Measurements from ENCODE around the gene CAMSAP2. TPM values are rescaled to one million over a fixed set of nuclear protein-coding genes. Genes with fewer than 3 reads are reported as not detected.

The CAMSAP2 gene
- total and polyA plus RNA-seq, 2 of the 4 experiments (the other 2 are of a cell fraction), result 8.3 to 29.4 TPM

DNA sequence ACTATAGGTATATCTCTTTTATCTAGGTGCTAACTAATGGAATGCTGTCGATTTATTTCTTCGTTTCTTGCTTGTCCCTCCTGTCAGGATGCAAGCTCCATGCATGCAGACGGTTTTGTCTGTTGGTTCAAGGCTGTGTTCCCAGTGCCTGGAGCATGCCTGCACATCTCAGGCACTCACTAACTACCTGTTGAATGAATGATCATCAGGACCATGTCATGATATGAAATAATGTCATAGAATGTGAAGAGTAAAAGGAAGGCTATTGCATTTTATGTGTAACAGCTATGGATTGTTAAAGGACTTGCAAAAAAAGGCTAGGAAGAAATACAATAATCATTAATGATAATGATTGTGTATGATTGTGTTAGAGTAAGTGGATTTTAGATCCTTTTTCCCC is 138.3 kb downstream of the CAMSAP2 start:
- H2AK9ac ChIP-seq (replicated peaks; ENCODE audit: low read depth, low read length, poor library complexity), result no peak overlapping the region
- no peak for TF ChIP-seq RAD21 (IDR thresholded peaks at IDR 0.05; ENCODE audit: low read length)
- TF ChIP-seq, protein P1, sequence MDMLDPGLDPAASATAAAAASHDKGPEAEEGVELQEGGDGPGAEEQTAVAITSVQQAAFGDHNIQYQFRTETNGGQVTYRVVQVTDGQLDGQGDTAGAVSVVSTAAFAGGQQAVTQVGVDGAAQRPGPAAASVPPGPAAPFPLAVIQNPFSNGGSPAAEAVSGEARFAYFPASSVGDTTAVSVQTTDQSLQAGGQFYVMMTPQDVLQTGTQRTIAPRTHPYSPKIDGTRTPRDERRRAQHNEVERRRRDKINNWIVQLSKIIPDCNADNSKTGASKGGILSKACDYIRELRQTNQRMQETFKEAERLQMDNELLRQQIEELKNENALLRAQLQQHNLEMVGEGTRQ (IDR thresholded peaks at IDR 0.05; ENCODE audit: low read depth, low read length), result no peak
- TF ChIP-seq FOS (IDR thresholded peaks at IDR 0.05; ENCODE audit: low read depth, low read length), result no peak
- no peak for TF ChIP-seq MAFK (IDR thresholded peaks at IDR 0.05; ENCODE audit: low read depth, low read length)
- TF ChIP-seq, protein P2, sequence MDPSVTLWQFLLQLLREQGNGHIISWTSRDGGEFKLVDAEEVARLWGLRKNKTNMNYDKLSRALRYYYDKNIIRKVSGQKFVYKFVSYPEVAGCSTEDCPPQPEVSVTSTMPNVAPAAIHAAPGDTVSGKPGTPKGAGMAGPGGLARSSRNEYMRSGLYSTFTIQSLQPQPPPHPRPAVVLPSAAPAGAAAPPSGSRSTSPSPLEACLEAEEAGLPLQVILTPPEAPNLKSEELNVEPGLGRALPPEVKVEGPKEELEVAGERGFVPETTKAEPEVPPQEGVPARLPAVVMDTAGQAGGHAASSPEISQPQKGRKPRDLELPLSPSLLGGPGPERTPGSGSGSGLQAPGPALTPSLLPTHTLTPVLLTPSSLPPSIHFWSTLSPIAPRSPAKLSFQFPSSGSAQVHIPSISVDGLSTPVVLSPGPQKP (IDR thresholded peaks at IDR 0.05; ENCODE audit: borderline replicate concordance, low read depth, low read length), result no peak
- no peak for TF ChIP-seq SMC3 (IDR thresholded peaks at IDR 0.05; ENCODE audit: low read depth, low read length)
- TF ChIP-seq CHD1 (IDR thresholded peaks at IDR 0.05; ENCODE audit: low read depth, low read length), result no peak
- TF ChIP-seq RCOR1 (IDR thresholded peaks at IDR 0.05; ENCODE audit: insufficient replicate concordance, low read length), result no peak
- no peak for TF ChIP-seq CEBPB (IDR thresholded peaks at IDR 0.05; ENCODE audit: low read depth, low read length)
- no peak for TF ChIP-seq POLR2A (IDR thresholded peaks at IDR 0.05; ENCODE audit: low read depth, low read length)
- ChIA-PET CTCF (interaction anchor here (0.6 to 0.7 kb wide), 3 partner anchors 12 to 202 kb away, joined by 3 read pairs; no protein-coding TSS in a partner anchor), POLR2A (ENCODE audit: unreplicated experiment) (no interaction called here)
- no peaks in the 10 kb centered on the region for H3K36me3 ChIP-seq (ENCODE audit: control insufficient read depth, insufficient read depth, low read length)
- dilution Hi-C loops (cut with HindIII; ENCODE audit: low sequenced_read_pairs, unreplicated experiment) (no loop called here), intact Hi-C loops (cut with micrococcal nuclease) (no loop called here), in situ Hi-C loops (cut with MboI; ENCODE audit: low sequenced_read_pairs) (no loop called here)
- H3K23ac ChIP-seq (ENCODE audit: low read depth, low read length), result no peak overlapping the region
- H3K4ac ChIP-seq (ENCODE audit: low read depth, low read length), result no peak overlapping the region
- no CpG with 5 or more reads among the region's 3 CpGs for WGBS, 2 experiments (ENCODE audit: extremely low coverage in 2 of 2, insufficient read length in 1 of 2)
- no peak overlapping the region for H3K18ac ChIP-seq (ENCODE audit: low read depth, low read length)
- no peak overlapping the region for H4K91ac ChIP-seq (ENCODE audit: insufficient read depth, low read depth, low read length)
- H4K8ac ChIP-seq (ENCODE audit: low read depth in 2 of 2, low read length in 2 of 2), result no peak overlapping the region
- H3K14ac ChIP-seq (replicated peaks; ENCODE audit: low read depth, low read length), result no peak overlapping the region
- no peaks in the 10 kb centered on the region; the same call in 1 of the 2 replicates for H3K9me1 ChIP-seq (ENCODE audit: insufficient read depth, low read length)
- no peak overlapping the region for H2BK20ac ChIP-seq (ENCODE audit: low read depth, low read length)
- BruUV-seq (replicated peaks), result no TSS peak
- H3K9ac ChIP-seq (ENCODE audit: low read depth, low read length), result no peak overlapping the region
- H3K27ac ChIP-seq (ENCODE audit: insufficient read depth, low read length), result no peak overlapping the region
- no peak overlapping the region for H2BK5ac ChIP-seq (ENCODE audit: low read depth, low read length, poor library complexity, severe bottlenecking)
- peaks cover 74% of the 10 kb centered on the region for H3K27me3 ChIP-seq (ENCODE audit: control insufficient read depth, insufficient read depth, low read length)
- no peak overlapping the region for H2AK5ac ChIP-seq (ENCODE audit: low read depth, low read length)
- H3K56ac ChIP-seq (ENCODE audit: extremely low read depth, insufficient read depth, low read length), result no peak overlapping the region
- no peak overlapping the region for H4K5ac ChIP-seq (ENCODE audit: low read depth, low read length)
- no peaks in the 10 kb centered on the region for H3K9me3 ChIP-seq (ENCODE audit: control insufficient read depth, insufficient read depth, low read length)
- no peak for DNase-seq
- H2BK15ac ChIP-seq (ENCODE audit: low read depth, low read length), result no peak overlapping the region
- H3K4me2 ChIP-seq (ENCODE audit: low read depth, low read length), result no peak overlapping the region
- no peak overlapping the region for H3K4me3 ChIP-seq (ENCODE audit: insufficient read depth, low read depth, low read length)
- H4K20me1 ChIP-seq (ENCODE audit: insufficient read depth, low read length), result no peaks in the 10 kb centered on the region
- no peaks in the 10 kb centered on the region for H3K79me1 ChIP-seq (ENCODE audit: low read depth in 1 of 2, low read length in 2 of 2)
- no peak for ATAC-seq (ENCODE audit: low read depth)
- H2BK120ac ChIP-seq (ENCODE audit: low read depth, low read length), result no peak overlapping the region
- peaks cover 6% of the 10 kb centered on the region for H3K4me1 ChIP-seq (ENCODE audit: control insufficient read depth, insufficient read depth, low read length)
- no peak overlapping the region for H2AFZ ChIP-seq (replicated peaks; ENCODE audit: low read length, poor library complexity)

Data from IMR-90 (cell line).